IgD-negative memory B cell (primary cell): ENCODE measurements around the gene AQP2. TPM values are rescaled to one million over a fixed set of nuclear protein-coding genes. Genes with fewer than 3 reads are reported as not detected.
"Not testable (repeated sequence)": the region's sequence is repeated elsewhere in the genome, so short reads cannot be mapped to it uniquely, and the experiment has no call there.

Experiments used
- H3K27ac Mint-ChIP-seq, 3 donors: one replicate each; pipeline ENCODE4 v1.8.0; 2020 to 2022; ENCODE audit warnings: mild to moderate bottlenecking in 3 of 3, mixed read lengths in 3 of 3, moderate library complexity in 1 of 3
- H3K27me3 Mint-ChIP-seq: one replicate; pipeline ENCODE4 v1.8.0; 2021; ENCODE audit warnings: mixed read lengths
- H3K36me3 Mint-ChIP-seq: one replicate; pipeline ENCODE4 v1.8.0; 2020; ENCODE audit warnings: mild to moderate bottlenecking, mixed read lengths
- H3K4me1 Mint-ChIP-seq, 3 donors: one replicate each; pipeline ENCODE4 v1.8.0; 2020 to 2022; ENCODE audit warnings: mixed read lengths in 3 of 3, mild to moderate bottlenecking in 1 of 3
- H3K4me3 Mint-ChIP-seq, 4 donors: one replicate each; pipeline ENCODE4 v1.8.0; 2020 to 2022; ENCODE audit warnings: mild to moderate bottlenecking in 4 of 4, mixed read lengths in 4 of 4, moderate library complexity in 3 of 4
- H3K9me3 Mint-ChIP-seq, 3 donors: one replicate each; pipeline ENCODE4 v1.8.0; 2020 to 2021; ENCODE audit warnings: mixed read lengths in 3 of 3, mild to moderate bottlenecking in 1 of 3
- polyA plus RNA-seq: library from polyadenylated mRNA; unstranded; fragments of 300-500 nt; fragmentation: Illumina TruSeq; gene quantifications from one replicate; pipeline ENCODE4 v1.2.3, GENCODE V29; 2021

AQP2 gene
- polyA plus RNA-seq, 1 donor from 2014 or later: not detected

- not testable (repeated sequence) for H3K27me3 Mint-ChIP-seq, H3K27ac Mint-ChIP-seq, H3K4me1 Mint-ChIP-seq, H3K9me3 Mint-ChIP-seq, H3K4me3 Mint-ChIP-seq
- H3K36me3 Mint-ChIP-seq: peaks cover 19% of the 10 kb centered on the region
These were observed 38.9 kb downstream of the AQP2 start for GRCh38 chr12:49989400-49989799.

GRCh38 chr12:49990273-49990672 is 39.7 kb downstream of the AQP2 start:
- Mint-ChIP-seq H3K36me3 (peaks cover 21% of the 10 kb centered on the region), H3K27me3 (no peaks in the 10 kb centered on the region), H3K9me3 (no peaks in the 10 kb centered on the region), H3K4me1 (no peaks in the 10 kb centered on the region), H3K4me3 (no peak overlapping the region), H3K27ac (no peak overlapping the region)

- peaks cover 9% of the 10 kb centered on the region for H3K36me3 Mint-ChIP-seq
- H3K9me3 Mint-ChIP-seq: no peaks in the 10 kb centered on the region
- H3K27ac Mint-ChIP-seq: no peak overlapping the region
- H3K4me3 Mint-ChIP-seq: no peak overlapping the region
- no peaks in the 10 kb centered on the region for H3K4me1 Mint-ChIP-seq
- no peaks in the 10 kb centered on the region for H3K27me3 Mint-ChIP-seq
These were observed 47.9 kb downstream of the AQP2 start for GRCh38 chr12:49998453-49998852.

- H3K4me3 Mint-ChIP-seq: no peak overlapping the region
- no peaks in the 10 kb centered on the region for H3K27me3 Mint-ChIP-seq
- H3K36me3 Mint-ChIP-seq: no peaks in the 10 kb centered on the region
- peak overlapping the region in 1 of 3 donors; percentile 31 for H3K27ac Mint-ChIP-seq
- no peaks in the 10 kb centered on the region for H3K9me3 Mint-ChIP-seq
- H3K4me1 Mint-ChIP-seq: peaks cover 7 to 13% (median 13%) of the 10 kb centered on the region in 3 donors
These were observed 53.1 kb downstream of the AQP2 start for GRCh38 chr12:50003595-50003994.

GRCh38 chr12:50004696-50005095 is 54.2 kb downstream of the AQP2 start:
- no peaks in the 10 kb centered on the region for H3K9me3 Mint-ChIP-seq
- no peak overlapping the region for H3K4me3 Mint-ChIP-seq
- peaks cover 8 to 13% (median 13%) of the 10 kb centered on the region in 3 donors for H3K4me1 Mint-ChIP-seq
- H3K27me3 Mint-ChIP-seq: no peaks in the 10 kb centered on the region
- H3K36me3 Mint-ChIP-seq: no peaks in the 10 kb centered on the region
- no peak overlapping the region for H3K27ac Mint-ChIP-seq

- H3K9me3 Mint-ChIP-seq: no peaks in the 10 kb centered on the region
- H3K27ac Mint-ChIP-seq: no peak overlapping the region
- peaks cover 8 to 13% (median 13%) of the 10 kb centered on the region in 3 donors for H3K4me1 Mint-ChIP-seq
- no peaks in the 10 kb centered on the region for H3K27me3 Mint-ChIP-seq
- H3K4me3 Mint-ChIP-seq: no peak overlapping the region
- no peaks in the 10 kb centered on the region for H3K36me3 Mint-ChIP-seq
These were observed 54.6 kb downstream of the AQP2 start for GRCh38 chr12:50005175-50005574.

GRCh38 chr12:50006280-50006679 is 55.7 kb downstream of the AQP2 start:
- H3K4me3 Mint-ChIP-seq: peak overlapping the region in 1 of 4 donors; percentile 55
- H3K27ac Mint-ChIP-seq: no peak overlapping the region
- H3K27me3 Mint-ChIP-seq: no peaks in the 10 kb centered on the region
- peaks cover 8 to 13% (median 13%) of the 10 kb centered on the region in 3 donors for H3K4me1 Mint-ChIP-seq
- no peaks in the 10 kb centered on the region for H3K36me3 Mint-ChIP-seq
- no peaks in the 10 kb centered on the region for H3K9me3 Mint-ChIP-seq

- Mint-ChIP-seq H3K9me3 (no peaks in the 10 kb centered on the region), H3K4me1 (peaks cover 8 to 13% (median 13%) of the 10 kb centered on the region in 3 donors), H3K36me3 (no peaks in the 10 kb centered on the region), H3K4me3 (no peak overlapping the region), H3K27me3 (no peaks in the 10 kb centered on the region), H3K27ac (no peak overlapping the region)
These were observed 56.4 kb downstream of the AQP2 start for GRCh38 chr12:50006754-50007442.

Other genes starting within 250 kb of the AQP2 start
- gene FMNL3, start 243.3 kb upstream of the AQP2 start, polyA plus RNA-seq: 5.6 TPM
- 710 TPM for gene TMBIM6, start 209.2 kb upstream of the AQP2 start, polyA plus RNA-seq
- 2.5 TPM for gene NCKAP5L, start 122.3 kb upstream of the AQP2 start, polyA plus RNA-seq
- 7.0 TPM for gene BCDIN3D, start 107.6 kb upstream of the AQP2 start, polyA plus RNA-seq
- not detected for gene FAIM2, start 46.8 kb upstream of the AQP2 start, polyA plus RNA-seq
- not detected for gene AQP5, start 11.1 kb downstream of the AQP2 start, polyA plus RNA-seq
- not detected for gene AQP6, start 22.2 kb downstream of the AQP2 start, polyA plus RNA-seq
- 13.7 TPM for gene RACGAP1, start 74.8 kb downstream of the AQP2 start, polyA plus RNA-seq
- not detected for gene ASIC1, start 106.9 kb downstream of the AQP2 start, polyA plus RNA-seq
- gene SMARCD1, start 134.6 kb downstream of the AQP2 start, polyA plus RNA-seq: 27.9 TPM
- not detected for gene GPD1, start 153.3 kb downstream of the AQP2 start, polyA plus RNA-seq
- gene COX14, start 161.5 kb downstream of the AQP2 start, polyA plus RNA-seq: 224 TPM
- 30.7 TPM for gene CERS5, start 216.6 kb downstream of the AQP2 start, polyA plus RNA-seq